NCI-H526 treated with DMSO at 0.1 percent for 48 hours (cell line): Measurements from ENCODE around the gene NEU1.
"Not testable (repeated sequence)": the region's sequence is repeated elsewhere in the genome, so short reads cannot be mapped to it uniquely, and the experiment has no call there.

Source experiments
- DNase-seq: peaks from one replicate; lab custom pipeline; 2025; lab: John Stamatoyannopoulos, UW

NEU1 gene

DNA sequence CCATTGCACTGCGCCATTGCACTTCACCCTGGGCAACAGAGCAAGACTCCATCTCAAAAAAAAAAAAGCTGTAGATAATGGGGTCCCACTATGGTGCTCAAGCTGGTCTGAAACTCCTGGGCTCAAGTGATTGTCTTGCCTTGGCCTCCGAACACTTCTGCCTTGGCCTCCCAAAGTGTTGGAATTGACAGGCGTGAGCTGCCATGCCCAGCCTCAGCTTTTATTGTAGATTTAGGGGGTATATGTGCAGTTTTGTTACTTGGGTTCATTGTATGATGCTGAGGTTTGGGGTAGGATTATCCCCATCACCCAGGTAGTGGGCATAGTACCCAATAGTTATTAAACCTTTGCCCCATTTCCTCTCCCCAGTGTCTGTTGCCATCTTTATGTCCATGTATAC is 23.7 kb downstream of the NEU1 start:
- no peak for DNase-seq

- DNase-seq = not testable (repeated sequence)
Observed at GRCh38 chr6:31838114-31838553, 24.5 kb downstream of the NEU1 start.

DNA sequence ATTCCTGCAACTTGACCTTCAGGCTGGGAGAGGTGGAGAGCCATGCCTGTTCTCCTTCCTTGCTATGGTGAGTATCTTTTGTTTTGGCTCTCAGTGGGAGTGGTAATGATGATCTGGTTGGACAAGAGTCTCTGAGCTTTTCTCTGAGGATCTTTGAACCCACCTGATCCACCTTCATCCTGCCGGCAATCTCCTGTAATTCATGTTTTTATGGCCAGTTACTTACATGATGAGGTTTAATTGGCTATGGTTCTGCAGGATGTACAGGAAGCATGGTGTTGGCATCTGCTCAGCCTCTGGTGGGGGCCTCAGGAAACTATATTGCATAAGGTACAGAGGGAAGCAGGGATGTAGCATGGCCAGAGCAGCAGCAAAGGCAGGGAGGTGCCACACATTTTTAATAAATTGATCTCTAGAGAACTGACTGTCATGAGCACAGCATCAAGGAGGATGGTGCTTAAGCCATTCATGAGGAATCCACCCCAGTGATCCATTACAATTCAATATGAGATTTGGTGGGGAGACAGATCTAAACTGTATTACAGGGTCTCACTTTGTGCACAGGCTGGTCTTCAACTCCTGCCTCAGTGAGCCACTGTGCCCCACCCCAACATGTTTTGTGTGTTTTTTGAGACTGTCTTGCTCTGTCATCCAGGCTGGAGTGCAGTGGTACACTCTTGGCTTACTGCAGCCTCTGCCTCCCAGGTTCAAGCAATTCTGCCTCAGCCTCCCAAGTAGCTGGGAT is 25.1 kb downstream of the NEU1 start:
- no peak for DNase-seq

DNA sequence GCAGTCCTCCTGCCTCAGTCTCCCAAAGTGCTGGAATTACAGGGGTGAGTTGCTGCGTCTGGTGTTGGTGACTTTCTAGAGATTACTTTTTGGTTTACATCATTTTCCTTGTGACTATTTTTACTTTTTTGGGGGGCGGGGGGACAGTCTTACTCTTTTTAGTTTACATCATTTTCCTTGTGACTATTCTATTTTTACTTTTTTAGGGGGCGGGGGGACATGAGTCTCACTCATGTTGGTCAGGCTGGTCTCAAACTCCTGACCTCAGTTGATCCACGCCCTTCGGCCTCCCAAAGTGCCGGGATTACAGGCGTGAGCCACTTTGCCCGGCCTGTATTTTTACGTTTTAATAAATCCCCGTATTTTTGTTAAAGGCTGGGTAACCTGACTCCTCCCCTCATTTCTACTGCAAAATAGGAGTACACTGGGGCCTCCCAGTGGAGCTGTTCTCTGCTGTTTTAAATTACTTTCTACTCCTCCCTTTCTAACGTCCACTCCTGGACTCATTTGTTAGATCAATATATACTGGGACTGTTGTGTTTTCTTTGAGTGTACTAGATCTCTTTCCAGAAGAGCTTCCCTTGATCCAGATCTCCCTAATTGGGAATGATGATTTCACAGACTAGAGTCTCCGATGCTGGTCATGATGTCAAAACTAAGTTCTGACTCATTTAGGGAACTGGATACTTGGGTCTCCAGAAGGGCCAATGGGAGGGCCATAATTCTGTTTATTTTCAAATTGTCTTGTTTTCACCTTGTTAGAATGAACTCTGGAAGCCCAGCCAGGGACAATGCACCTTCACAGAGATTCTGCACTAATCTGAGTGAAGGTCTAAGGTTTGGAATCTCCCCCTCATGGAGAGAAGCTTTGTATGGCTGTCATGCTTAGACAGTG is 25.9 kb downstream of the NEU1 start:
- no peak for DNase-seq

DNA sequence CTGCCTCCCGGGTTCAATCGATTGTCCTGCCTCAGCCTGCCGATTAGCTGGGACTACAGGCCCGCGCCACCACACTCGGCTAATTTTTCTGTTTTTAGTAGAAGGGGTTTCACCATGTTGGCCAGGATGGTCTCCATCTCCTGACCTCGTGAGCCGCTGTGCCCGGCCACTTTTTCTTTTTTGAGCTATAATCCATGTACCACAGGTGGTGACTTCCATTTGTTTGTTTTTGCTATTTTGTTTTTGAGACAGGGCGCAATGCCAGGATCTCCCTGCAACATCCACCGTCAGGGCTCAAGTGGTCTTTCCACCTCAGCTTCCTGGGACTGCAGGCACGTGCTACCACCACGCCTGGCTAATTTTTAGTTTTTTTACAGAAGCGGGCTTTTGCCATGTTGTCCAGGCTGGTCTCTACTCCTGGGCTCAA is 26.6 kb downstream of the NEU1 start:
- DNase-seq = no peak

DNA sequence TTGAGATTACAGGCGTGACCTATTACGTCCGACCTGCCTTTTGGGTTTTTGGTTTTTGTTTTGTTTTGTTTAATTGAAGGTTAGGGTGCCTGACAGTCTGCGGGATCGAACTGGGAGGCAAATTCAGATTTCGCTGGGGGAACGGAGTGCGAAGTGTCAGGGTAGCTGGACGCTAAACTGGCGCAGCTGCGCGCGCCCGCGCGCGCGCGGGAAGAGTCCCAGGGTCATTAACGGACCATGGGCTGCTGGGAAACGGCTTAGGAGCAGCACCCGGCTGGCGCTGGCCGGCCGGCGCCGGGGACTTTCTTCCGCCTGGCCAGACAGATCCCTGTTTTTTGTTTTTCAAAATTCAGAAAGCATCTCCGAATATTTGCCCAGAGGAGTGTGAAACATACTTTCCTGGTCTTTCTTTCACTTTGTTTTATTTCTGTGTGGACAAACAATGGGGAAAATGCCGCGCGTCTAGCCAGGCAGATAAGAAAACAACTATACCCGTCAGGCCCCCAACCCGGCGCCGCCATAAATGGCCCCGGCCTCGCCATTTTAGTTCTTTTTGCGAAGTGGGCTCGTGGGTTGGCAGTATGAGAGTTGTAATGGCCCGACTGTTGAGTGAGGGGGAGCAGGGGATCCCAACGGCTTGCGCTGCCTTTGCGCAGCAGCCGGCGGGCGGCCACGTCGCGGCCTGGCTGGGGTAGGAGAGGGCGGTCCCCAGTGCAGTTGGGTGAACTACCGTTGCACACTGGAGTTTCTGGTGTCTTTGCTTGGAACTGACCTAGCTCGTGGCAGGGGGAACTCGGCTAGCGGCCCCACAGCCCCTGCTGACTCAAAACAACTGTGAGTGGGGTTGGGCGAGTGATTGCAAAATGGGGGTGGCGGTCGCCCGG is 28.0 kb downstream of the NEU1 start:
- peak; percentile 85 for DNase-seq

DNA sequence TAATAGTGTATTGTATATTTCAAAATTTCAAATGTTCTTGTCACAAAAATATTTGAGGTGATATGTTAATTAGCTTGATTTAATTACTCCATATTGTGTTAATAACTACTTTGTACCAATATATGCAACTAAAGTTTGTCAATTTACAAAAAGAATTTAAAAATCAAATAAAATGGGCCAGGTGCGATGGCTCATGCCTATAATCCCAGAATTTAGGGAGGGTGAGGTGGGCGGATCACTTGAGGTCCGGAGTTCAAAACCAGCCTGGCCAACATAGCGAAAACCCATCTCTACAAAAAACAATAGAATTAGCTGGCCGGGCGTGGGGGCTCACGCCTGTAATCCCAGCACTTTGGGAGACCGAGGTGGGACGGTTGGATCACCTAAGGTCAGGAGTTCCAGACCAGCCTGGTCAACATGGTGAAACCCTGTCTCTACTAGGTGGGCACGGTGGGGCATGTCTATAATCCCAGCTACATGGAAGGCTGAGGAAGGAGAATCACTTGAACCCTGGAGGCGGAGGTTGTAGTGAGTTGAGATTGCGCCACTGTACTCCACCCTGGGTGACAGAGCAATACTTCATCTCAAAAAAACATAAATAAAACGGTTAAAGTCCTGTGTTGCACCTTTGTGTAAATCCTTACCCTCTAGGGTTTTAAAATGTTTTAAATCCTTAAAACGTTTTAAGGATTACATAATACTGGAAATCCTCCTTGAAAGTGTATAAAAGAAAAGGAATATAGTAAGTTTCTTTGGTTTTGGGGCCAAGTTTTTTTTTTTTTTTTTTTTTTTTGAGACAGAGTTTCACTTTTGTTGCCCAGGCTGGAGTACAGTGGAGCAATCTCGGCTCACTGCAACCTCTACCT is 31.0 kb downstream of the NEU1 start:
- DNase-seq = no peak

DNA sequence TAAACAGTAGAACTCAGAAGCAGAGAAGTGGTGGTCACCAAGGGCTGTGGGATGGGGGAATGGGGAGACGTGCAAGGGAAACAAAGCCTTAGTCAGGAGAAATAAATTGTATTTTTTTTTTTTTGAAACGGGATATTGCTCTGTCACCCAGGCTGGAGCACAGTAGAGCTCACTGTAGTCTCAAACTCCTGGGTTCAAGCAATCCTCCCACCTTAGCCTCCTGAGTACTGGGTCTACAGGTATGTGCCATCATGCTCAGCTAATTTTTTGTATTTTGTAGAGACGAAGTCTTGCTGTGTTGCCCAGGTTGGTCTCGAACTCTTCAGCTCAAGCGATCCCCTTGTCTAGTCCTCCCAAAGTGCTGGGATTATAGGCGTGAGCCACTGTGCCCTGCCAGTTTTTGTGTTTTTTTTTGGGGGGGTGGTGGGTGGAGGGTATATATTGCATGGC is 31.7 kb downstream of the NEU1 start:
- no peak for DNase-seq

DNA sequence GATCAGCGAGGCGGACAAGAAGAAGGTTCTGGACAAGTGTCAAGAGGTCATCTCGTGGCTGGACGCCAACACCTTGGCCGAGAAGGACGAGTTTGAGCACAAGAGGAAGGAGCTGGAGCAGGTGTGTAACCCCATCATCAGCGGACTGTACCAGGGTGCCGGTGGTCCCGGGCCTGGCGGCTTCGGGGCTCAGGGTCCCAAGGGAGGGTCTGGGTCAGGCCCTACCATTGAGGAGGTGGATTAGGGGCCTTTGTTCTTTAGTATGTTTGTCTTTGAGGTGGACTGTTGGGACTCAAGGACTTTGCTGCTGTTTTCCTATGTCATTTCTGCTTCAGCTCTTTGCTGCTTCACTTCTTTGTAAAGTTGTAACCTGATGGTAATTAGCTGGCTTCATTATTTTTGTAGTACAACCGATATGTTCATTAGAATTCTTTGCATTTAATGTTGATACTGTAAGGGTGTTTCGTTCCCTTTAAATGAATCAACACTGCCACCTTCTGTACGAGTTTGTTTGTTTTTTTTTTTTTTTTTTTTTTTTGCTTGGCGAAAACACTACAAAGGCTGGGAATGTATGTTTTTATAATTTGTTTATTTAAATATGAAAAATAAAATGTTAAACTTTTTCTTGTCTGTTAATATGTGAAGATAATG is 32.9 kb downstream of the NEU1 start:
- DNase-seq = peak; percentile 73

GRCh38 chr6:31827286-31828079 is 35.1 kb downstream of the NEU1 start, which contains the start of gene HSPA1B:
HSPA1B (plus strand) TSS chr6:31827738; CDS start chr6:31827951, 213 bp downstream.
- peak; percentile 100 for DNase-seq

DNA sequence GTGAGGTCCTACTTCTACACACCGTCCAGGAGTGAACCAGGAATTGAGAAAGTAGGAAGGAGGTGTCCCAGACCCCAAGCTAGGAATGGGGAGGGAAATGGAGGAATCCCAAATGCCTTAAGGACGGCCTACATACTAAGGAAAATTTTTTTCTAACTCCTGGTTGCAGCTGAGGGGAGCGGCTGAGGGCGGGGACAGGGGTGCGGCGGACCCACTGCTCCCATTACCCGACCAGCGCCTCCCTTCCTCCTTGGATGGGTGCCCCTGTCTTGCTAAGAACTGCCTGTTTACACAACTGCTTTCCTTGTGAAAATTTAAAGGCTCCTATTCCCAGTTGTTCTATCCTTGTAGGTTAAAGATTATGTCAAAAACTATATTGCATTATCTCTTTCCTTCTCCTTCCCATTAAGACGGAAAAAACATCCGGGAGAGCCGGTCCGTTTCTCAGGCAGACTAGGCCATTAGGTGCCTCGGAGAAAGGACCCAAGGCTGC is 35.8 kb downstream of the NEU1 start:
- DNase-seq = no peak

- DNase-seq = no peak
Observed at GRCh38 chr6:31825553-31825952, 37.1 kb downstream of the NEU1 start.

GRCh38 chr6:31823592-31824196 is 38.9 kb downstream of the NEU1 start:
- DNase-seq = not testable (repeated sequence)

- DNase-seq = no peak
Observed at GRCh38 chr6:31822036-31822821, 40.4 kb downstream of the NEU1 start.

- peak; percentile 54 for DNase-seq
Observed at GRCh38 chr6:31821301-31822035, 41.2 kb downstream of the NEU1 start.

- DNase-seq = not testable (repeated sequence)
Observed at GRCh38 chr6:31820399-31820798, 42.2 kb downstream of the NEU1 start.

GRCh38 chr6:31819871-31820299 is 42.7 kb downstream of the NEU1 start:
- DNase-seq = no peak
